Thymus (tissue), 11 donors: ENCODE data around the gene SPTBN1. TPM values are rescaled to one million over a fixed set of nuclear protein-coding genes. Genes with fewer than 3 reads are reported as not detected.

Experiments used
- DNase-seq, 9 donors: peaks; one replicate each; pipeline ENCODE4 v3.0.0-alpha.2; 2013; ENCODE audit warnings: low spot score in 9 of 9, low read depth in 6 of 9, missing footprints in 1 of 9
- H3K27ac ChIP-seq, 2 donors: one replicate each; pipeline ENCODE4 v1.5.1; 2013; ENCODE audit warnings: control low read depth in 1 of 2, low read depth in 1 of 2, low read length in 1 of 2, mild to moderate bottlenecking in 1 of 2, moderate library complexity in 1 of 2
- H3K27me3 ChIP-seq, 2 donors: one replicate each; pipeline ENCODE4 v1.5.1; 2013; ENCODE audit warnings: low read length in 1 of 2; ENCODE audit not compliant: control insufficient read depth in 2 of 2, insufficient read depth in 1 of 2
- H3K36me3 ChIP-seq, 2 donors: one replicate each; pipeline ENCODE4 v1.5.1; 2013; ENCODE audit warnings: low read length in 1 of 2, mild to moderate bottlenecking in 1 of 2, moderate library complexity in 1 of 2; ENCODE audit not compliant: control insufficient read depth in 2 of 2, insufficient read depth in 2 of 2
- H3K4me1 ChIP-seq, 2 donors: one replicate each; pipeline ENCODE4 v1.5.1; 2013; ENCODE audit warnings: low read length in 2 of 2; ENCODE audit not compliant: control insufficient read depth in 2 of 2, insufficient read depth in 2 of 2
- H3K4me3 ChIP-seq, 2 donors: one replicate each; pipeline ENCODE4 v1.5.1; 2013; ENCODE audit warnings: low read length in 2 of 2, control low read depth in 1 of 2, mild to moderate bottlenecking in 1 of 2
- H3K9me3 ChIP-seq, 2 donors: one replicate each; pipeline ENCODE4 v1.5.1; 2013; ENCODE audit warnings: low read length in 1 of 2, mild to moderate bottlenecking in 1 of 2; ENCODE audit not compliant: control insufficient read depth in 2 of 2, insufficient read depth in 1 of 2
- WGBS: extraction: QIAGEN DNeasy Blood & Tissue Kit; methylation state at CpG from one replicate; pipeline ENCODE4 v1.1.7; 2013; 5-methylcytosine and 5-hydroxymethylcytosine counted together
- polyA plus RNA-seq: library from polyadenylated mRNA; stranded (reverse); fragments of 200-250 nt; gene quantifications from one replicate; pipeline ENCODE4 v1.2.3, GENCODE V29; 2013
- total RNA-seq: library from RNA; stranded (reverse); fragments of 120-200 nt; gene quantifications from one replicate; pipeline ENCODE4 v1.2.4, GENCODE V29; 2013
- donor health status: healthy.

SPTBN1 gene
- total and polyA plus RNA-seq, 2 donors = 37.1 to 74.4 TPM

GRCh38 chr2:54587171-54588016 is 131.3 kb downstream of the SPTBN1 start:
- WGBS = 95% methylated on average over 8 of the region's 8 CpGs
- Histone ChIP-seq H3K36me3 (peaks cover 3% of the 10 kb centered on the region in 2 donors), H3K27ac (no peak overlapping the region), H3K27me3 (no peaks in the 10 kb centered on the region), H3K4me1 (peaks cover 28 to 61% of the 10 kb centered on the region in 2 donors), H3K9me3 (no peaks in the 10 kb centered on the region), H3K4me3 (no peak overlapping the region)
- DNase-seq = no peak

GRCh38 chr2:54588244-54588899 is 132.2 kb downstream of the SPTBN1 start:
- Histone ChIP-seq H3K36me3 (peaks cover 3% of the 10 kb centered on the region in 2 donors), H3K4me3 (no peak overlapping the region), H3K27me3 (no peaks in the 10 kb centered on the region), H3K4me1 (peaks cover 28 to 62% of the 10 kb centered on the region in 2 donors), H3K9me3 (no peaks in the 10 kb centered on the region), H3K27ac (peak overlapping the region; percentile 12 to 91)
- 42% methylated on average over 1 of the region's 1 CpG for WGBS
- no peak for DNase-seq

- Histone ChIP-seq H3K27ac (peak overlapping the region; percentile 84 to 91), H3K9me3 (no peaks in the 10 kb centered on the region), H3K4me3 (peak overlapping the region in 1 of 2 donors; percentile 9), H3K4me1 (peaks cover 28 to 63% of the 10 kb centered on the region in 2 donors), H3K27me3 (no peaks in the 10 kb centered on the region), H3K36me3 (peaks cover 3% of the 10 kb centered on the region in 2 donors)
- no peak for DNase-seq
- WGBS = 73% methylated on average over 4 of the region's 4 CpGs
Observed at GRCh38 chr2:54589038-54589339, 132.9 kb downstream of the SPTBN1 start.

- peak in 2 of 9 donors; percentile 50 to 73 for DNase-seq
- peak overlapping the region; percentile 84 to 91 for H3K27ac ChIP-seq
- peak overlapping the region in 1 of 2 donors; percentile 9 for H3K4me3 ChIP-seq
- WGBS = 24% methylated on average over 7 of the region's 7 CpGs
- H3K27me3 ChIP-seq = no peaks in the 10 kb centered on the region
- no peaks in the 10 kb centered on the region for H3K9me3 ChIP-seq
- peaks cover 27 to 61% of the 10 kb centered on the region in 2 donors for H3K4me1 ChIP-seq
- peaks cover 3% of the 10 kb centered on the region in 2 donors for H3K36me3 ChIP-seq
Observed at GRCh38 chr2:54589340-54590215, 133.5 kb downstream of the SPTBN1 start.

- peak overlapping the region; percentile 62 to 91 for H3K27ac ChIP-seq
- peaks cover 23 to 59% of the 10 kb centered on the region in 2 donors for H3K4me1 ChIP-seq
- no peak for DNase-seq
Observed at GRCh38 chr2:54590216-54591120, 134.3 kb downstream of the SPTBN1 start.

GRCh38 chr2:54591551-54591950 is 135.4 kb downstream of the SPTBN1 start:
- no peak overlapping the region for H3K27ac ChIP-seq

More at GRCh38 chr2:54590216-54591120, 134.3 kb downstream of the SPTBN1 start:
- 57% methylated on average over 7 of the region's 7 CpGs for WGBS
- H3K27me3 ChIP-seq = no peaks in the 10 kb centered on the region
- peaks cover 3% of the 10 kb centered on the region in 2 donors for H3K36me3 ChIP-seq
- H3K9me3 ChIP-seq = no peaks in the 10 kb centered on the region
- no peak overlapping the region for H3K4me3 ChIP-seq

GRCh38 chr2:54593249-54593648 is 137.1 kb downstream of the SPTBN1 start:
- Histone ChIP-seq H3K27me3 (no peaks in the 10 kb centered on the region), H3K36me3 (no peaks in the 10 kb centered on the region), H3K4me3 (no peak overlapping the region), H3K9me3 (no peaks in the 10 kb centered on the region), H3K4me1 (peaks cover 36 to 69% of the 10 kb centered on the region in 2 donors), H3K27ac (peak overlapping the region in 1 of 2 donors; percentile 36)
- 78% methylated on average over 4 of the region's 4 CpGs for WGBS
- no peak for DNase-seq

More at GRCh38 chr2:54591551-54591950, 135.4 kb downstream of the SPTBN1 start:
- WGBS = 84% methylated on average over 3 of the region's 3 CpGs
- Histone ChIP-seq H3K4me3 (no peak overlapping the region), H3K36me3 (peaks cover 3% of the 10 kb centered on the region in 2 donors), H3K4me1 (peaks cover 26 to 65% of the 10 kb centered on the region in 2 donors), H3K9me3 (no peaks in the 10 kb centered on the region), H3K27me3 (no peaks in the 10 kb centered on the region)
- no peak for DNase-seq

GRCh38 chr2:54594048-54594447 is 137.9 kb downstream of the SPTBN1 start:
- 90% methylated on average over 4 of the region's 4 CpGs for WGBS
- no peaks in the 10 kb centered on the region for H3K9me3 ChIP-seq
- H3K27ac ChIP-seq = no peak overlapping the region
- no peak for DNase-seq
- no peaks in the 10 kb centered on the region for H3K27me3 ChIP-seq
- peaks cover 32 to 69% of the 10 kb centered on the region in 2 donors for H3K4me1 ChIP-seq
- peaks cover 0 to 4% of the 10 kb centered on the region in 2 donors for H3K36me3 ChIP-seq
- H3K4me3 ChIP-seq = no peak overlapping the region
